ENCODE measurements around the gene TMEM178B.
"Not testable (repeated sequence)": the region's sequence is repeated elsewhere in the genome, so short reads cannot be mapped to it uniquely, and the experiment has no call there.

Gene TMEM178B

GRCh38 chr7:141073641-141074161 is at the start of gene TMEM178B:
TMEM178B (plus strand) TSS chr7:141074064.
- in situ Hi-C loops (cut with MboI; ENCODE audit: low sequenced_read_pairs) = no loop called here

GRCh38 chr7:141024668-141025067 is 49.2 kb upstream of the TMEM178B start:
- in situ Hi-C loops (cut with MboI; ENCODE audit: low sequenced_read_pairs) = no loop called here

GRCh38 chr7:141027043-141027442 is 46.8 kb upstream of the TMEM178B start:
- in situ Hi-C loops (cut with MboI; ENCODE audit: low sequenced_read_pairs) = no loop called here

GRCh38 chr7:141028767-141029166 is 45.1 kb upstream of the TMEM178B start:
- in situ Hi-C loops (cut with MboI; ENCODE audit: low sequenced_read_pairs) = no loop called here

GRCh38 chr7:141032539-141033323 is 41.1 kb upstream of the TMEM178B start:
- in situ Hi-C loops (cut with MboI; ENCODE audit: low sequenced_read_pairs) = not testable (repeated sequence)

- in situ Hi-C loops (cut with MboI; ENCODE audit: low sequenced_read_pairs) = not testable (repeated sequence)
Measured at GRCh38 chr7:141038100-141038499, 35.8 kb upstream of the TMEM178B start.

GRCh38 chr7:141039376-141039775 is 34.5 kb upstream of the TMEM178B start:
- in situ Hi-C loops (cut with MboI; ENCODE audit: low sequenced_read_pairs) = no loop called here

GRCh38 chr7:141042222-141043193 is 31.4 kb upstream of the TMEM178B start:
- in situ Hi-C loops (cut with MboI; ENCODE audit: low sequenced_read_pairs) = no loop called here

GRCh38 chr7:141043616-141044015 is 30.2 kb upstream of the TMEM178B start:
- in situ Hi-C loops (cut with MboI; ENCODE audit: low sequenced_read_pairs) = no loop called here

GRCh38 chr7:141045126-141045841 is 28.6 kb upstream of the TMEM178B start:
- in situ Hi-C loops (cut with MboI; ENCODE audit: low sequenced_read_pairs) = no loop called here

- in situ Hi-C loops (cut with MboI; ENCODE audit: low sequenced_read_pairs) = no loop called here
Measured at GRCh38 chr7:141045842-141046620, 27.8 kb upstream of the TMEM178B start.

- in situ Hi-C loops (cut with MboI; ENCODE audit: low sequenced_read_pairs) = no loop called here
Measured at GRCh38 chr7:141053626-141054025, 20.2 kb upstream of the TMEM178B start.

- in situ Hi-C loops (cut with MboI; ENCODE audit: low sequenced_read_pairs) = no loop called here
Measured at GRCh38 chr7:141055146-141055545, 18.7 kb upstream of the TMEM178B start.

- in situ Hi-C loops (cut with MboI; ENCODE audit: low sequenced_read_pairs) = no loop called here
Measured at GRCh38 chr7:141057788-141058187, 16.1 kb upstream of the TMEM178B start.

- in situ Hi-C loops (cut with MboI; ENCODE audit: low sequenced_read_pairs) = not testable (repeated sequence)
Measured at GRCh38 chr7:141067856-141068255, 6.0 kb upstream of the TMEM178B start.

- in situ Hi-C loops (cut with MboI; ENCODE audit: low sequenced_read_pairs) = no loop called here
Measured at GRCh38 chr7:141071260-141071854, 2.5 kb upstream of the TMEM178B start.

GRCh38 chr7:141071855-141072547 is 1.9 kb upstream of the TMEM178B start:
- in situ Hi-C loops (cut with MboI; ENCODE audit: low sequenced_read_pairs) = no loop called here

GRCh38 chr7:141072548-141073172 is 1.2 kb upstream of the TMEM178B start:
- in situ Hi-C loops (cut with MboI; ENCODE audit: low sequenced_read_pairs) = no loop called here

Measured in hTERT RPE-1 (cell line).